MG63 (cell line): ENCODE measurements around the gene PCCA. TPM values are rescaled to one million over a fixed set of nuclear protein-coding genes. Genes with fewer than 3 reads are reported as not detected.
A peak's percentile ranks its signal among the peaks of the same experiment; 100 is the strongest.

Experiments
- DNase-seq: peaks from one replicate; pipeline ENCODE4 v3.0.0-alpha.2; 2020
- H3K27me3 ChIP-seq: fragments of 250-450 bp; sonication (Bioruptor Pico); 2 replicates; pipeline ENCODE4 v1.5.1; 2020; ENCODE audit warnings: mild to moderate bottlenecking, moderate library complexity
- H3K36me3 ChIP-seq: fragments of 250-450 bp; sonication (Bioruptor Pico); 2 replicates; pipeline ENCODE4 v1.5.1; 2020; ENCODE audit warnings: mild to moderate bottlenecking, moderate library complexity
- H3K4me3 ChIP-seq: fragments of 250-450 bp; sonication (Bioruptor Pico); 2 replicates; pipeline ENCODE4 v1.5.1; 2020; ENCODE audit warnings: mild to moderate bottlenecking, moderate library complexity
- H3K9me3 ChIP-seq: fragments of 250-450 bp; sonication (Bioruptor Pico); 2 replicates; pipeline ENCODE4 v1.5.1; 2020; ENCODE audit warnings: mild to moderate bottlenecking, moderate library complexity
- total RNA-seq: library from RNA; depleted of rRNA; stranded (reverse); fragments of >200 nt; shearing (Covaris generic); gene quantifications from 2 replicates; pipeline ENCODE4 v1.2.3, GENCODE V29; 2014; ENCODE audit warnings: low replicate concordance

Gene PCCA
- total RNA-seq, 1 experiment from 2014 or later: 3.1 TPM

DNA sequence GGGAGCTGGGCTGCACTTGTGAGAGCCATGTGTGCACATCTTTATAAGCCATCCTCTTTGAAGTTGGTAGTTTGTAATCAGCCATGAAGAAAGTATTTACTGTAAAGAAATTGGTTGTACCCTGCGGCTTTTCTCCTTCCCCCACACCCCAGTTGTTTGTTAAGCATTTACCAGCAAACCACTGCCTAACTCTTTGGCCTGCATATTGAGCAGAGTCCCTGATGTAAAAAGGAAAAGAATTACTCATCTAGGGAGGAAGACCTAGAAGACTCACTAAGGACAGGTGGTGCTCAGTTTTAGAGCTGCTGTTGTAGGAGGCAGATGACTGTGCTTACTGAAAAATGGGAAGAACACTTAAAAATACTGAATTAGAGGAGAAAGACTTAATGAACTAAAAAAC lies 245.3 kb downstream of the PCCA start:
- H3K27me3 ChIP-seq: no peaks in the 10 kb centered on the region
- no peaks in the 10 kb centered on the region for H3K9me3 ChIP-seq
- no peak overlapping the region for H3K4me3 ChIP-seq
- DNase-seq: no peak
- peaks cover 2% of the 10 kb centered on the region; the same call in 1 of the 2 replicates for H3K36me3 ChIP-seq

DNA sequence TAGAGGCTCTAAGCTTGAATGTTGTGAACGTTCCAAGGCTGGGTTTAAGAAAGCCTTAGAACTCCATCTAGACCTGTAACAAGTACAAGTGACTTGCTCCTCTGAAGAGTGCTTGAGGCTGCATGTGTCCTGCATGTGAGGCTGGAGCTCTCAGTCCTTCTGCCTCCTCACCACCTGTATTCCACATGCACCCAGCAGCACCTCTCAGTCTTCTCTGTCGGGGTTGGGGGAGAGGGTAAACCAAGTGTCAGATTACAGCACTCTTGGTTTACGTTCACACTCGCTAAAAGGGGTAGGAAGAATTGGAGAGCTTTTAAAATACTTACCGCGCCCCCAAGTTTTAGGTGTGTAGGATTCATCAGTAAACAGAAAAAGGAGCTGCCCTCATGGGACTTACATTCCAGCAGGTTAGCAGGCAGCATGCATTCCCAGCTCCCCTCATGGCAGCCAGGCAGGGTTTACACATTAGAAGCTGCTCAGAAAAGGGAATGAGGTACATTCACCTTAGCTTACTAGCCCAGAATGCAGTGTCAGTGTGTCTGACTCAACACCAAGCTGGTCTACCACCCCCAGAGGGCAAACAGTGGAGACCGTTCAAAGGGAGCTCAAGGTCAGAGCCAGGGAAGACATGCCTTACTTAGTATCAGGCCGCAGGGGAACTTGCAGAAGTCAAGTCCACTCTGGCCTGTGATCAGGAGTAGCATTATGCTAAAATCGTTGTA lies 248.1 kb downstream of the PCCA start:
- H3K9me3 ChIP-seq: no peaks in the 10 kb centered on the region
- no peaks in the 10 kb centered on the region for H3K27me3 ChIP-seq
- H3K36me3 ChIP-seq: peaks cover 2% of the 10 kb centered on the region; the same call in 1 of the 2 replicates
- H3K4me3 ChIP-seq: no peak overlapping the region
- DNase-seq: no peak

DNA sequence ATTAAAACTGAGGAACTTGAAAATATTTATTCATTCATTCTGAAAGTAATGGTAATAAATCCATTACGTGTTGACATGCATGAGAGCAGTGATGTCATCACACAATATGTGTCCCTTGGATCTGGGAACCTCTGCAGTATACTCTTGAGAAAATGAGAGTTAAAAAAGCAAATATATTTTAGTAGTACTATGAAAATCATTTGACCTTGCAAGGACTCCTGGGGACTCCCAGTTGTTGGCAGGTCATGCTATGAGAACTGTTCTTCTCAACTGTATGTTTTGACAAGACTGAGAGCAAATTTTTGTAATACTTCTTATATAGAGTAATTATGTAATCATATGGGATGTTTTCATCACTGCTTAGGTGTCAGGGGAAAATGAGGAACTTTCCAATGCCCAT lies 249.4 kb downstream of the PCCA start:
- no peaks in the 10 kb centered on the region for H3K27me3 ChIP-seq

DNA sequence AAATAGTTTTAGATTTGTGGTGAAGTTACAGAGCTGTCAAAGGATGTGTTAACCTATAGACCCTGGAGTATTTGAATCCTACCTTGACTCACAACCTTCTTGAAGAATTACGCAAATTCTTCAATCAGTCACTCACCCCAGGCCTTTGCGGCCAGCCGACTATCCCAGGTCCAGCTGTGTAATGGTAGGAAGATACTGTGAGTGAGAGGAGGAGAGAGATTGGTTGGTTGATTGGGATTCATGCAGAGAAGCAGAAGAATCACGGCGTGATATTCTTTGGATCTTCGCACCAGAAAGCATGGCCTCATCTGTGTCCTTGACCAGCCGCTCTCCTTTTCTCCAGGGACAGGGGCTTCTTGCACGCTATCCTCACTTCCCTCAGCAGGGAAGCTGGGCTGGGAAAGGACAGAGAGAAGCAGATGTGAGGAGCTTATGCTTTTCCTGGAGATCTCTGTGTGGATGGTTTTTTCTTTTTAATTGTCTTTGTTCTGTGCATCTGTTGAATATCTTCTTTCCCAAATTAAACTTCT lies 250.6 kb downstream of the PCCA start:
- Histone ChIP-seq H3K27me3 (no peaks in the 10 kb centered on the region), H3K9me3 (no peaks in the 10 kb centered on the region)
- DNase-seq: no peak

More for the DNA sequence above, 249.4 kb downstream of the PCCA start:
- DNase-seq: no peak
- Histone ChIP-seq H3K4me3 (no peak overlapping the region), H3K36me3 (peaks cover 2% of the 10 kb centered on the region; the same call in 1 of the 2 replicates), H3K9me3 (no peaks in the 10 kb centered on the region)

DNA sequence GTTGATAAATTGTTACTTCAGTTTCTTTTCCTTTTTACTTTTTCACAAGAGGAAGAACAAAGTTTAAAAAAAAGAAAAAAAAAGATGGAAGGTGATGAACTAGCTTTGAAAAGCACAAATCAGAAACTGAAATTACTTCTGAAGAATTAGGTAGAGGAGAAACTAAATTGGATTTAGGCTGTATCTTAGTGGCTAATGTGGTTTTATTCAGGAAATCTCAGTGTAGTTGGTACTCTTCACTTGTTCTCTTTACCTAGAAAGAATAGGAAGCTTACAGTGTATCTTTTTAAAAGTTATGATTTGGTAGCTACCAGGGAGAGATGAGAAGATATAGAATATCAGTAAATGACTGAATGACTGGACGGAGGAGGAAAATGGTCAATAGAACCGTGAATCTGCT lies 252.0 kb downstream of the PCCA start:
- no peak for DNase-seq
- Histone ChIP-seq H3K27me3 (no peaks in the 10 kb centered on the region), H3K4me3 (no peak overlapping the region), H3K36me3 (no peaks in the 10 kb centered on the region; the same call in 1 of the 2 replicates), H3K9me3 (no peaks in the 10 kb centered on the region)

More for the DNA sequence above, 250.6 kb downstream of the PCCA start:
- Histone ChIP-seq H3K4me3 (no peak overlapping the region), H3K36me3 (peaks cover 2% of the 10 kb centered on the region; the same call in 1 of the 2 replicates)

DNA sequence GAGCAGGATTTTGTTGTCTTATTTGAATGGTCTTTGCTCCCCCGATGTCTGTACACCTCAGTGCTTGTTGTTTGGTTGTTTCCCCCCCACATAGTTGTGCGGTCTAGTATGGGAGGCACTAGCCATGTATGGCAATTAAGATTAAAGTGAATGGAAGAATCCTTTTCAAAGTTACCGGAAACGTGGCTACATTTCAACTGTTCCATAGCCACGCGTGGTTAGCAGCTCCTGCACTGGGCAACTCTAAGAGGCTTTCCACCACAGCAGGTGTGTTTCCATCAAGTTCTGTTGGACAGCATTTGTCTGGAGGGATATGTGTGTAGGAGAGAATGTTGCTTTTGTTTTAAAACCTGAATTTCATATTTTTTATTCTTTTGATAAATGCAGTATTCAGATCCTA lies 252.4 kb downstream of the PCCA start:
- no peak overlapping the region for H3K4me3 ChIP-seq
- no peaks in the 10 kb centered on the region for H3K27me3 ChIP-seq
- H3K9me3 ChIP-seq: no peaks in the 10 kb centered on the region
- DNase-seq: no peak
- H3K36me3 ChIP-seq: no peaks in the 10 kb centered on the region; the same call in 1 of the 2 replicates

DNA sequence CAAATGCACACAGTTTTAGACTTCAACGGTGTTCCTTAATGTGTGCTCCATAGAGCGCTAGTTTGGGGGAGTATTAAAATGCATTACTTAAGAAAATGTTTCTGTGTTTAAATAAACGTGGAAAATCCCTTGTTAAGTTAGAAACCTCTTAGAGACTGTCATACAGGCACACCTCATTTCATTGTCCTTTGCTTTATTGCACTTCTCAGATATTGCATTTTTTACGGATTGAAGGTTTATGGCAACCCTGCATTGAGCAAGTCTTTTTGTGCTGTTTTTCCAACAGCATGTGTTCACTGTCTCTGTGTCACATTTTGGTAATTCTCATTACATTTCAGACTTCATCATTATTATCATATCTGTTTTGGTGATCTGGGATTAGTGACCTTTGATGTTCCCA lies 255.7 kb downstream of the PCCA start:
- DNase-seq: no peak
- H3K36me3 ChIP-seq: no peaks in the 10 kb centered on the region; the same call in 1 of the 2 replicates
- no peak overlapping the region for H3K4me3 ChIP-seq
- no peaks in the 10 kb centered on the region for H3K9me3 ChIP-seq
- H3K27me3 ChIP-seq: no peaks in the 10 kb centered on the region

DNA sequence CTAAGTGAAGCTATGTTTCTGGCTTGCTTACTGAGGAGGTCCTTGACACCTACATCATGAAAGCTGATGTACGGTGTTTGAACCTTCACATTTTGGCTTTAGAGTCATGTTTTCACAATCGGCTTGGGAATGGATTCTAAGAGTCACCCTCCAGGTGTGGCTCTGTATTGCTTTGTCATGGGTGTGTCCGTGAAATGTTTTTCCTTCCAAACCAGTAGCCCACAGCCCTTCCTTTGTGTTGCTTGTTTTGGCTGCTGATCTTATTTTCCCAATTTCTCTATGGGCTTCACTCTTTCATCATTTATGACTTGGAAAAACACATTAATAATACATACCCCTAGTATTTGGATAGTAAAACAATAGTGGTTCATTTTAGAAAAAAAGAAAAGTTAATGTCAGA lies 259.1 kb downstream of the PCCA start:
- Histone ChIP-seq H3K36me3 (no peaks in the 10 kb centered on the region; the same call in 1 of the 2 replicates), H3K4me3 (no peak overlapping the region), H3K27me3 (no peaks in the 10 kb centered on the region), H3K9me3 (no peaks in the 10 kb centered on the region)
- DNase-seq: no peak

DNA sequence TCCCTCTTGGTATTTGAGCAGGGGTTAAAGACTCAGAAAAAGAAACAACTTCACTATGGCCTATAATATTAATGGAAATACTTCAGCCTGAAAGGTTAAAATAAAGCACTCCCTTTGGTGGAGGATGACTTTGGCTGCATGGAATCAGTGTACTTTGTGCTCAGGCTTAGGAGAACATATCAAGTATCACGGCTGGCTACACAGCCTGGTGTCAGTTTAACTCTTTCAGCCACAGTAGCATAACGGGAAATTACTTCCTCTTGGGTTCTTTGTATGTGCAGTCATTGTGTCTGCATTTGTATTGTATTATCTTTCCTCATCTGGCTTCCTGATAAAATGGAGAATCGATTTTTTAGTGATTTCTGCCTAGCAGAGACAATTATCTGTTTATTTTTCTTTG lies 260.7 kb downstream of the PCCA start:
- no peak overlapping the region for H3K4me3 ChIP-seq
- no peaks in the 10 kb centered on the region for H3K27me3 ChIP-seq
- H3K9me3 ChIP-seq: no peaks in the 10 kb centered on the region
- DNase-seq: no peak
- no peaks in the 10 kb centered on the region for H3K36me3 ChIP-seq

DNA sequence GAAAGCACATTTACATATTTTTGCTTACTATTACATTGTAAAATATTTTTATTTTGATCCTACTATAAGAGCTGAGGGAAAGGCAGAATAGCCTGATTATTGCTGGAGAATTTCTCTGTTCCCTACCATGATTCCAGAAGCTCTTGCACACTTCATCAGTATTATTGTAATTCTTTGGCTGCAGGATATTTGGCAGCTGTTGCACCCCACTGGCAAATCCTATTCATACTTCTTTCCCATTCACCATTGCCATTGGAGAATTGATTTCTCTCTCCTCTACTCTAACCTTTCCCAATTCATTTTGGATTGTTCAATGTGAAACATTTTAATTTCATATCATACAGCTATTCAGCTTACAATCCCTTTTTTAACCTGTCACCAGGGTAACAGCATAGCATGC lies 261.7 kb downstream of the PCCA start:
- H3K27me3 ChIP-seq: no peaks in the 10 kb centered on the region

DNA sequence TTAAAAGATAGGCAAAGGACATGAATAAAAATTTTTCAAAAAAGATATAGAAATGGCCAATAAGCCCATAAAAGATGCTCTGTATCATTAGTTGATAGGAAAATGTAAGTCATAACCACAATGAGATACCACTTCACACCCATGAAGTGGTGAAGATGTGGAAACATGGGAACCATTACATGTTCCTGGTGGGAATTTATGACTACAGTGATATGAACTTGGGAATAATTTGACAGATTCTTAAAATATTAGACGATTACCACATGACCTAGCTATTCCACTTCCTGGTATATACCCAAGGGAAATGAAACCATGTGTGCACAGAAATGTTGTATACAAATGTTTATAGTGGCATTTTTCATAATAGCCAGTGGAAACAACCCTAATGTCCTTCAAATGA lies 267.5 kb downstream of the PCCA start:
- DNase-seq: no peak
- H3K4me3 ChIP-seq: no peak overlapping the region

More for the DNA sequence above, 261.7 kb downstream of the PCCA start:
- DNase-seq: no peak
- Histone ChIP-seq H3K4me3 (no peak overlapping the region), H3K9me3 (no peaks in the 10 kb centered on the region), H3K36me3 (no peaks in the 10 kb centered on the region)

DNA sequence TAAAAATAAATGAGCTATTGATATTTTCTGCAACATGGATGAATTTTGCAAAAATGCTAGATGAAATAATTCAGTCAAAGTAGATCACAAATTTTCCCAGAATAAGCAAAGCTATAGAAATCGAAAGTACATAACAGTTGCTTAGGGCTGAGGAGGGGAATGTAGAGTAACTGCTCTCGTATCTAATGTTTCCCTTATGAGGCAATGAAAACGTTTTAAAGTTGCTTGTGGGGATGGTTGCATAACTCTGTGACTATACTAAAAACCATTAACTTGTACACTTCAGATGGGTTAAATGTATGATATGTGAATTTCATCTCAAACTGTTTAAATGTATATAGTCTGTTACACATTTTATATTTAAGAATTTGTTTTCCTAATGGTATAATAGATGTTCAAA lies 268.0 kb downstream of the PCCA start:
- Histone ChIP-seq H3K36me3 (no peaks in the 10 kb centered on the region), H3K27me3 (no peaks in the 10 kb centered on the region), H3K4me3 (no peak overlapping the region), H3K9me3 (no peaks in the 10 kb centered on the region)
- no peak for DNase-seq

More for the DNA sequence above, 267.5 kb downstream of the PCCA start:
- Histone ChIP-seq H3K36me3 (no peaks in the 10 kb centered on the region), H3K9me3 (no peaks in the 10 kb centered on the region), H3K27me3 (no peaks in the 10 kb centered on the region)

DNA sequence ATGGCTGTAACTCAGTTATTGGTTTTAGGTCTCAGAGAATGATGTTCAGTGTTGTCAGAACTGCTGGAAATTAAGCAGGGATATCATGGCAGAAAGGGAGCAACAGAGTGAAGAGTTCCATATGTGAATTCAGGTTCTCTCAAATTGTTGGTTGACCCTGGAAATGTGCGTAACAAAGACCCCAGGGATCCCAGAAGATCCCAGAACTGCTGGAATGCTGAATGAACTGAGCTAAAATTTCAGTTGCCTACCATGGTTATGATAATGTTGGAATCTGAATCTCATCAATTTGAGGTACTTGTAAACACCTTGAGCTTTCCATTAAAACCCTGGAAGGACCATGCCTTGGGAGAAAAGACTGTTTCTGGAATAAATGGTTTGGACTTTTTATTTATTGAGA lies 268.9 kb downstream of the PCCA start:
- Histone ChIP-seq H3K4me3 (no peak overlapping the region), H3K27me3 (no peaks in the 10 kb centered on the region), H3K9me3 (no peaks in the 10 kb centered on the region), H3K36me3 (no peaks in the 10 kb centered on the region)
- DNase-seq: no peak

DNA sequence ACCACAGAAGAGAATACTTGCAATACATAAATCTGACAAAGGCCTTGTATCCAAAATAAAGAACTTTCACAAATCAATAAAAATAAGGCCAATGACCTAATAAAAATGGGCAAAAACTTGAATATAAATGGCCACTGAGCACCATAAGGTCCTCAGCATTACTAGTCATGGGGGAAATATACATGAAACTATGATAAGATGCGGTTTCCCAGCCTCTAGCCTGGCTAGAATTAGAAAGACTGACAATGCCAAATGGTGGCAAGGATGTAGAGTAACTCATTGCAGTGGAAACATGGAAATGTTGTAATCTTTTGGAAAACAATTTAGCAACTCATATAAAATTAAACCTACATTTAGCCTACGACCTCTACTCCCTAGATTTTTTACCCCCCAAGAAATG lies 272.6 kb downstream of the PCCA start:
- Histone ChIP-seq H3K27me3 (no peaks in the 10 kb centered on the region), H3K9me3 (no peaks in the 10 kb centered on the region), H3K4me3 (no peak overlapping the region), H3K36me3 (no peaks in the 10 kb centered on the region)
- DNase-seq: no peak

DNA sequence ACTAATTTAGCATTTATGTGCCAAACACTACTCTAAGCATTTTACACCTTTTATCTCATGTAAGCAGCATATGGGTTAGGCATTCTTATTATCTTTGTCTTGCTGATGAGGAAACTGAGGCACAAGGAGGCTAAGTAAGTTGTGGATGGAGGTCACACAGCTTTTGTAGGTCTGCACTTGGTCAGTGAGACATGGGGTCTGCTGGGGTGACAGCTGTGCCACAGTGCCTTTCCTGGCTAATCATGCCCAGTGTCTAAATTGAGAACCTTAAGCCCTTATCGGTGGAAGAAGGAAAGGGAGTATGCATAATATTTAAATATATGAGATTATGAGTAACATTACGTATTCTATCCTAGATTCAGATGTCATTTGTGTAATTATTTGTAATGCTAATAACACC lies 273.5 kb downstream of the PCCA start:
- no peaks in the 10 kb centered on the region for H3K9me3 ChIP-seq
- H3K36me3 ChIP-seq: no peaks in the 10 kb centered on the region
- H3K27me3 ChIP-seq: no peaks in the 10 kb centered on the region
- H3K4me3 ChIP-seq: no peak overlapping the region
- no peak for DNase-seq

DNA sequence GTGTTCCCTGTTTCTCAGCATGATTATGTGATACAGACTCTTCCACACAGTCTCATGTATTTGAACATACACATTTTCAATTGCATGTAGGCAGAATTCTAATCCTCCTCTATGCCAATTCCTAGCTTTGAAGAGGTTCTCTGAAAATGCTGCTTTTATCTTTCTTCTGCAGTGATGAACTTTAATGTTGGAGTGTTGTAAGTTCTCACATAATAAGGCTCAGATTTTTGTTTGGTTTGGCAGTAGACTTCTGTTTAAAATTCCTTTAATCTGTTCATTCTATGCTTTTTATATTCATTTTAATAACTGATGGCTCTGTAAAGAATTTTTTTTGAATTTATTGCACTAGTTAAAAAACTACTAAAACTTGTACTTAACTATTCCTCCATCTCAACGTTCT lies 273.9 kb downstream of the PCCA start:
- H3K4me3 ChIP-seq: no peak overlapping the region
- no peaks in the 10 kb centered on the region for H3K36me3 ChIP-seq
- H3K27me3 ChIP-seq: no peaks in the 10 kb centered on the region
- H3K9me3 ChIP-seq: no peaks in the 10 kb centered on the region
- DNase-seq: no peak

DNA sequence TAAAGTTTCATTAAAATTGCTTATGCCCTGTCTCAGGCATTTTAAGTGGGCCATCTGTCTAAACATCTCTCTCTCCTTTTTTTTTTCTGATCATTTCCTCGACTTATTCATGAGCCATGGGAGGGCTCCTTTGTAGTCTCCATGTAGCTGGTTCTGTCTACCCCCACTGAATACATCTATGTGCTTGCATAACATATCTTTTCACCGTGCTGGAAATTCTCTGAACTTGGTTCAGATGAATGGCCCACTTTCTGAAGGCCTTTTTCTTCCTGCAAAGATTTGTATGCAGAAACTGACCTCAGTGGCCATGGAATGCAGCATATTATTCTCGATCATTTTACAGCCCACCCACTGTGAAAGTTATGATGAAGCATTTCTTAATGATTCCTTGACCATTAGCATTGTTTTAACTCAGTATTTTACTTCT lies 274.4 kb downstream of the PCCA start:
- no peak overlapping the region for H3K4me3 ChIP-seq
- no peaks in the 10 kb centered on the region for H3K9me3 ChIP-seq
- DNase-seq: no peak
- no peaks in the 10 kb centered on the region for H3K27me3 ChIP-seq
- no peaks in the 10 kb centered on the region for H3K36me3 ChIP-seq

DNA sequence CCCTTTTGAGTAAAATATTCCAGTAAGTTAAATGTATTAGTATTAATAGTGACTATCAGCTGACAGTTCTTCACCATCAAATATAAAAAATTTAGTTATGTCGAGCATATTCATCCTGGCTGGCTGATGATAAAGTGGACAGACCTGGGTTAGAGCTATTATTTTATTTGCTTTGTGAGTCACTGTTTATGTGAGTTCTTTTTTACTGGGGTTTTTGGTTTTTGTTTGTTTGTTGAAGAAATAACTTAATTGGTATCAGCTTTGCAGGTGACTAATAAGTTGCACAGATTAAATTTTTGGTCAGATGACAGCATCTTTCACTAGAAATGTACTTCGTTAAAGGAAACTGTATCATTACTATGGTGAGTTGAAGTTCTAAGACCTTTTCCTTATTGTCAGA lies 275.0 kb downstream of the PCCA start:
- no peaks in the 10 kb centered on the region for H3K36me3 ChIP-seq
- DNase-seq: peak; percentile 5
- H3K4me3 ChIP-seq: no peak overlapping the region
- no peaks in the 10 kb centered on the region for H3K27me3 ChIP-seq
- H3K9me3 ChIP-seq: no peaks in the 10 kb centered on the region
